SK-N-SH treated with all-trans-retinoic acid at 6 μM for 48 hours (cell line): ENCODE results near the gene CRYGB.

Experiments
- ARNTL ChIP-seq: fragments of 450-650 bp; formaldehyde crosslinking; IDR thresholded peaks from 2 replicates; pipeline ENCODE4 v1.5.0; 2020; ENCODE audit warnings: low read depth, mild to moderate bottlenecking, moderate library complexity, borderline replicate concordance
- OSR1 ChIP-seq: fragments of 250-450 bp; sonication (Bioruptor Pico); IDR thresholded peaks from 2 replicates; pipeline ENCODE4 v1.8.0; 2022; ENCODE audit warnings: moderate library complexity, mild to moderate bottlenecking, inconsistent platforms

DNA sequence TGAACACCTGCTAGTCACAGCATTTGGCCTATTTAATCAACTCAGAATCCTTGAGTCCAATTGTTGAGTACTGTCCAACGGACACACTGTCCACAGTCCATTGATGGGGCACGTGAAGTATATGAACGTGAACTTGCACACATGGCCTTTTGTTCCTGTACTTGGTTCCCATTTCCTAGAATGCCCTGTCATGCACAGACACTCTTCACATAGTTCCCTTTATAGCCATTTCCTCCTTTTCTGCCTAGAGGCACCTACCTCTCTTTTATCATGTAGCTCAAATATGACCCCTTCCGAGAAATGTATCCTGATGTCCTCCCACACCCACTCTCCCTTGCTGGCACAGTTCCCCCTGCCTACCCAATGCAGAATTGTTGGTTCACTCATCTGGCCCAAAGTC, 26.2 kb upstream of the CRYGB start:
- no peak for TF ChIP-seq OSR1 (CRISPR knock-in tag)
- TF ChIP-seq ARNTL (CRISPR knock-in tag), result no peak
